ENCODE data around the gene IQGAP2.

DNA sequence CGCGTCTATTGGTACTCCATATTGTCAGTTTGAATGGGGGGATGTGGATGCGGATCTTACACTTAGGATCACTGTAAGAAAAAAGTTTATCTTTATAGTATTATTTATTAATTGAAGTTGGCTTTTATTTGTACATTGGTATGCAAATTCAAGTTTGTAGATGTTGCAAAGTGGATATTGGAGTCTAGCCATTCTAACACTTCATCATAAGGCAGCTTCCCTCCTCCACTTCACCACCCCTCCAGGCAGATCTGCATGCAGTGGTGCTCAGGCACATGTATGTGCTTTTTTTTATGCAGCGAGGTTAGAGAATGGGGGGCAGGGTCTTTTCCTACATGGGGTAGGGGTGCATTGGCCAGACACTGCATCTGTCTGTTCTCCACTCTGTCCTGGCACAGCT lies 84.3 kb downstream of the IQGAP2 start:
- no peak for TF ChIP-seq EZH2 (IDR thresholded peaks at IDR 0.05; ENCODE audit: low read depth)
- TF ChIP-seq, protein P1, sequence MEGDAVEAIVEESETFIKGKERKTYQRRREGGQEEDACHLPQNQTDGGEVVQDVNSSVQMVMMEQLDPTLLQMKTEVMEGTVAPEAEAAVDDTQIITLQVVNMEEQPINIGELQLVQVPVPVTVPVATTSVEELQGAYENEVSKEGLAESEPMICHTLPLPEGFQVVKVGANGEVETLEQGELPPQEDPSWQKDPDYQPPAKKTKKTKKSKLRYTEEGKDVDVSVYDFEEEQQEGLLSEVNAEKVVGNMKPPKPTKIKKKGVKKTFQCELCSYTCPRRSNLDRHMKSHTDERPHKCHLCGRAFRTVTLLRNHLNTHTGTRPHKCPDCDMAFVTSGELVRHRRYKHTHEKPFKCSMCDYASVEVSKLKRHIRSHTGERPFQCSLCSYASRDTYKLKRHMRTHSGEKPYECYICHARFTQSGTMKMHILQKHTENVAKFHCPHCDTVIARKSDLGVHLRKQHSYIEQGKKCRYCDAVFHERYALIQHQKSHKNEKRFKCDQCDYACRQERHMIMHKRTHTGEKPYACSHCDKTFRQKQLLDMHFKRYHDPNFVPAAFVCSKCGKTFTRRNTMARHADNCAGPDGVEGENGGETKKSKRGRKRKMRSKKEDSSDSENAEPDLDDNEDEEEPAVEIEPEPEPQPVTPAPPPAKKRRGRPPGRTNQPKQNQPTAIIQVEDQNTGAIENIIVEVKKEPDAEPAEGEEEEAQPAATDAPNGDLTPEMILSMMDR (conservative IDR thresholded peaks at IDR 0.05): no peak
